OCI-LY3 (cell line): Measurements from ENCODE around the gene FRMPD1.

Experiments used
- CTCF ChIP-seq: fragments of 200-600, 300-600 bp; sonication (generic); IDR thresholded peaks from 2 replicates; pipeline ENCODE4 v1.5.1; 2014; ENCODE audit warnings: antibody characterized with exemption, low read length, low read depth
- EZH2phosphoT487 ChIP-seq: fragments of 200-600 bp; shearing (Covaris generic); IDR thresholded peaks from 2 replicates; pipeline ENCODE4 v1.6.1; 2018; ENCODE audit warnings: antibody characterized with exemption, mixed run types, low read depth

GRCh38 chr9:37663926-37664325, 13.2 kb downstream of the FRMPD1 start:
- TF ChIP-seq CTCF (no peak), EZH2phosphoT487 (no peak)
